PC-9 (cell line): ENCODE data around the gene DGKE. TPM values are rescaled to one million over a fixed set of nuclear protein-coding genes. Genes with fewer than 3 reads are reported as not detected.

Source experiments
- Bru-seq: library from RNA; stranded (reverse); fragments of 400-500 nt; gene quantifications from one replicate; lab custom pipeline; 2021; lab: Mats Ljungman, UMichigan
- BruChase-seq, 2 experiments: library from RNA; stranded (reverse); fragments of 400-500 nt; gene quantifications; one replicate each; lab custom pipeline; 2021; lab: Mats Ljungman, UMichigan
- BruUV-seq: library from RNA; stranded (reverse); fragments of 400-500 nt; replicated peaks from 2 replicates; lab custom pipeline; 2021; lab: Mats Ljungman, UMichigan
- CTCF ChIA-PET: fragments of 300-600 bp; sonication (Branson Sonifier 250); formaldehyde crosslinking; loops from one replicate; lab custom pipeline; 2022; ENCODE audit warnings: antibody characterized with exemption; lab: Charles Lee
- POLR2A ChIA-PET: fragments of 300-600 bp; sonication (Branson Sonifier 250); formaldehyde crosslinking; loops from one replicate; lab custom pipeline; 2022; ENCODE audit warnings: antibody characterized with exemption; ENCODE audit not compliant: unreplicated experiment; lab: Charles Lee
- DNase-seq, 2 experiments: peaks; one replicate each; pipeline versions ENCODE4 v3.0.0 to v3.0.0-alpha.2; 2015 to 2022; ENCODE audit warnings: mixed read lengths in 1 of 2
- H2AFZ ChIP-seq: fragments of 200-600 bp; sonication (generic); 2 replicates; pipeline ENCODE4 v1.8.1; 2017; ENCODE audit warnings: antibody characterized with exemption
- H3F3A ChIP-seq: fragments of 200-600 bp; sonication (generic); 2 replicates; pipeline ENCODE4 v1.8.1; 2017; ENCODE audit warnings: antibody characterized with exemption, mild to moderate bottlenecking, low read depth; ENCODE audit not compliant: insufficient read depth
- H3K27ac ChIP-seq: fragments of 200-600 bp; sonication (generic); 2 replicates; pipeline ENCODE4 v1.6.1; 2016; ENCODE audit warnings: mixed run types
- H3K27me3 ChIP-seq: fragments of 200-600 bp; sonication (generic); 2 replicates; pipeline ENCODE4 v1.6.1; 2016; ENCODE audit warnings: low read depth, mixed run types; ENCODE audit not compliant: insufficient read depth
- H3K36me3 ChIP-seq: fragments of 200-600 bp; sonication (generic); 2 replicates; pipeline ENCODE4 v1.6.1; 2016; ENCODE audit warnings: low read depth, mixed run types
- H3K4me1 ChIP-seq: fragments of 200-600 bp; sonication (generic); replicated peaks from 2 replicates; pipeline ENCODE4 v1.6.1; 2016; ENCODE audit warnings: mixed run types; ENCODE audit not compliant: insufficient read depth
- H3K4me2 ChIP-seq: fragments of 200-600 bp; sonication (generic); 2 replicates; pipeline ENCODE4 v1.6.1; 2017; ENCODE audit warnings: mixed run types
- H3K4me3 ChIP-seq: fragments of 200-600 bp; sonication (generic); 2 replicates; pipeline ENCODE4 v1.6.1; 2016; ENCODE audit warnings: mixed run types
- H3K79me2 ChIP-seq: fragments of 200-600 bp; sonication (generic); 2 replicates; pipeline ENCODE4 v1.6.1; 2017; ENCODE audit warnings: low read depth, mixed run types
- H3K9me2 ChIP-seq: fragments of 200-600 bp; sonication (generic); 2 replicates; pipeline ENCODE4 v1.8.1; 2017; ENCODE audit warnings: mild to moderate bottlenecking; ENCODE audit not compliant: insufficient read depth
- H3K9me3 ChIP-seq: fragments of 200-600 bp; sonication (generic); 2 replicates; pipeline ENCODE4 v1.8.1; 2016; ENCODE audit warnings: low read depth; ENCODE audit not compliant: insufficient read depth
- H4K20me1 ChIP-seq: fragments of 200-600 bp; sonication (generic); 2 replicates; pipeline ENCODE4 v1.8.1; 2017; ENCODE audit not compliant: insufficient read depth
- CTCF ChIP-seq: fragments of 200-600 bp; sonication (generic); conservative IDR thresholded peaks from 2 replicates; pipeline ENCODE4 v1.6.1; 2017; ENCODE audit warnings: mixed run types, antibody characterized with exemption, mild to moderate bottlenecking, moderate library complexity
- EZH2 ChIP-seq: fragments of 200-600 bp; sonication (generic); IDR thresholded peaks from 2 replicates; pipeline ENCODE4 v1.8.0; 2017; ENCODE audit warnings: antibody characterized with exemption, low read depth
- intact Hi-C: fragments of 100-400 bp; cut with micrococcal nuclease; formaldehyde crosslinking; loops from one replicate; pipeline ENCODE4 v1.10.0; 2022; ENCODE audit not compliant: unreplicated experiment
- long read RNA-seq: library from polyadenylated mRNA; stranded (forward); transcript quantifications from one replicate; pipeline ENCODE4 v2.0.0, GENCODE V29; 2022
- total RNA-seq: library from RNA; stranded (reverse); gene quantifications from 2 replicates; pipeline ENCODE4 v1.2.3, GENCODE V29; 2021

The DGKE gene
- total RNA-seq, result 11.0 and 16.2 TPM in 2 replicates
- Bru-seq, nascent RNA, result percentile 72 among the genes with signal in this experiment
- percentile 82 among the genes with signal in this experiment for BruChase-seq, experiment 1, labeled RNA remaining after a 2-hour chase
- BruChase-seq, experiment 2, labeled RNA remaining after a 6-hour chase, result percentile 78 among the genes with signal in this experiment
- long read RNA-seq, full-length matches to known transcripts, result 2 of 4 reads
- long read RNA-seq, partial matches to known transcripts, result 0 of 4 reads
- long read RNA-seq, other reads (novel, unspliced or antisense), result 2 of 4 reads

- Histone ChIP-seq H2AFZ (peak within 1 kb of the TSS; percentile 93), H3K4me3 (peak within 1 kb of the TSS; percentile 94), H3F3A (no peaks in the 10 kb centered on the region), H3K9me2 (no peaks in the 10 kb centered on the region), H3K27me3 (no peaks in the 10 kb centered on the region), H3K36me3 (0 out of 2 replicates have a peak, but pooled peaks cover 3% of the 10 kb centered on the region), H3K79me2 (peaks cover 50% of the 10 kb centered on the region), H3K9me3 (no peaks in the 10 kb centered on the region), H3K4me2 (peak within 1 kb of the TSS; percentile 96), H4K20me1 (no peaks in the 10 kb centered on the region), H3K27ac (peak within 1 kb of the TSS; percentile 24), H3K4me1 (peaks cover 32% of the 10 kb centered on the region)
- TF ChIP-seq EZH2 (no peak), CTCF (no peak)
- peak; percentile 82 to 97 for DNase-seq
- POLR2A ChIA-PET, result interaction anchor here (0.6 kb wide), 1 partner anchor 12 kb away, joined by 4 read pairs; no protein-coding TSS in a partner anchor
- BruUV-seq, result no TSS peak
- intact Hi-C loops, result loop anchor here (5.0 kb wide), 2 partner anchors 108 to 242 kb away; partner anchors contain the start of gene NOG
- CTCF ChIA-PET, result interaction anchor here (0.6 kb wide), 1 partner anchor 152 kb away, joined by 7 read pairs; no protein-coding TSS in a partner anchor
Measured at GRCh38 chr17:56833809-56834379, at the start of gene DGKE, which contains the start of gene C17orf67. Gene DGKE (plus strand): TSS chr17:56834151. CDS start chr17:56834796, 645 bp downstream. Gene C17orf67 (minus strand): TSS chr17:56833920. CDS start chr17:56815810, 18,110 bp downstream.

- H3F3A ChIP-seq, result peaks cover 21% of the 10 kb centered on the region; the same call in 1 of the 2 replicates
- BruUV-seq, result no TSS peak
- CTCF ChIA-PET, result no interaction called here
- H3K27ac ChIP-seq, result peak overlapping the region; percentile 85
- DNase-seq, result peak in 1 of 2 experiments; percentile 67
- no peaks in the 10 kb centered on the region for H4K20me1 ChIP-seq
- POLR2A ChIA-PET, result no interaction called here
- intact Hi-C loops, result loop anchor here (5.0 kb wide), 1 partner anchor 127 kb away; the partner anchor contains the start of gene TRIM25
- H3K27me3 ChIP-seq, result no peaks in the 10 kb centered on the region
- no peaks in the 10 kb centered on the region; the same call in 1 of the 2 replicates for H3K9me3 ChIP-seq
- peaks cover 49% of the 10 kb centered on the region for H3K4me1 ChIP-seq
- H3K79me2 ChIP-seq, result no peaks in the 10 kb centered on the region
- H3K4me2 ChIP-seq, result peak overlapping the region; percentile 49
- no peaks in the 10 kb centered on the region for H3K9me2 ChIP-seq
- no peaks in the 10 kb centered on the region for H3K36me3 ChIP-seq
- H2AFZ ChIP-seq, result no peak overlapping the region
- TF ChIP-seq EZH2, result no peak
- no peak for TF ChIP-seq CTCF
- H3K4me3 ChIP-seq, result no peak overlapping the region
Measured at GRCh38 chr17:56785405-56785804, 48.5 kb upstream of the DGKE start.

GRCh38 chr17:56785997-56786680 lies 47.8 kb upstream of the DGKE start:
- ChIA-PET CTCF (interaction anchor here (0.6 kb wide), 1 partner anchor 34 kb away, joined by 4 read pairs; no protein-coding TSS in a partner anchor), POLR2A (interaction anchor here (0.6 kb wide), 1 partner anchor 1035 kb away, joined by 11 read pairs; the partner anchor contains the start of gene PCTP)
- Histone ChIP-seq H3K79me2 (no peaks in the 10 kb centered on the region), H3F3A (peaks cover 21% of the 10 kb centered on the region; the same call in 1 of the 2 replicates), H4K20me1 (no peaks in the 10 kb centered on the region), H2AFZ (no peak overlapping the region), H3K27ac (peak overlapping the region; percentile 85), H3K9me3 (no peaks in the 10 kb centered on the region; the same call in 1 of the 2 replicates), H3K36me3 (no peaks in the 10 kb centered on the region), H3K4me3 (no peak overlapping the region), H3K27me3 (no peaks in the 10 kb centered on the region), H3K9me2 (no peaks in the 10 kb centered on the region), H3K4me1 (peaks cover 46% of the 10 kb centered on the region), H3K4me2 (peak overlapping the region; percentile 49)
- intact Hi-C loops, result loop anchor here (5.0 kb wide), 1 partner anchor 126 kb away; the partner anchor contains the start of gene TRIM25
- BruUV-seq, result no TSS peak
- DNase-seq, result no peak
- TF ChIP-seq CTCF (no peak), EZH2 (no peak)
